H1 (cell line): ENCODE measurements around the gene BATF3. TPM values are rescaled to one million over a fixed set of nuclear protein-coding genes. Genes with fewer than 3 reads are reported as not detected.
A peak's percentile ranks its signal among the peaks of the same experiment; 100 is the strongest.

Experiments used
- ATF2 ChIP-seq: IDR thresholded peaks from 2 replicates; pipeline ENCODE4 v1.6.1; 2012; ENCODE audit warnings: low read length, inconsistent platforms
- CBX8 ChIP-seq: fragments of 300-800, 300-1000 bp; sonication (generic); IDR thresholded peaks from 2 replicates; pipeline ENCODE4 v1.7.1; 2016; ENCODE audit warnings: low read depth, low read length, borderline replicate concordance
- EZH2 ChIP-seq: fragments of 200-600 bp; sonication (generic); IDR thresholded peaks from 2 replicates; pipeline ENCODE4 v1.7.1; 2012; ENCODE audit warnings: low read depth, mild to moderate bottlenecking, moderate library complexity, low read length, inconsistent platforms; ENCODE audit not compliant: severe bottlenecking
- JUN ChIP-seq: IDR thresholded peaks from 2 replicates; pipeline ENCODE4 v1.6.1; 2011; ENCODE audit warnings: low read depth, mild to moderate bottlenecking, improper control_type of control experiment, low read length
- NRF1 ChIP-seq: IDR thresholded peaks from 2 replicates; pipeline ENCODE4 v1.6.1; 2011; ENCODE audit warnings: mild to moderate bottlenecking, low read depth, low read length, improper control_type of control experiment
- PHF8 ChIP-seq: fragments of 200-600 bp; sonication (generic); conservative IDR thresholded peaks from 2 replicates; pipeline ENCODE4 v1.7.1; 2012; ENCODE audit warnings: low read depth, mild to moderate bottlenecking, inconsistent platforms, low read length, moderate library complexity
- RBBP5 ChIP-seq: IDR thresholded peaks from 2 replicates; pipeline ENCODE4 v1.7.1; 2012; ENCODE audit warnings: low read depth, mild to moderate bottlenecking, inconsistent platforms, low read length, moderate library complexity, borderline replicate concordance
- RNF2 ChIP-seq: fragments of 200-900, 300-1000 bp; sonication (generic); IDR thresholded peaks from 2 replicates; pipeline ENCODE4 v1.7.1; 2016; ENCODE audit warnings: borderline replicate concordance, low read depth, mild to moderate bottlenecking, antibody characterized with exemption, low read length; ENCODE audit not compliant: poor library complexity, severe bottlenecking; ENCODE audit errors: missing control alignments
- ZNF274 ChIP-seq: IDR thresholded peaks from 2 replicates; pipeline ENCODE4 v1.7.0; 2012; ENCODE audit warnings: low read length, borderline replicate concordance; ENCODE audit errors: extremely low read depth
- polyA plus RNA-seq, 7 experiments: library from polyadenylated mRNA; depleted of rRNA in 3 of 7; stranded (reverse) in 5 of 7; unstranded in 2 of 7; fragments of >200 nt in 5 of 7; fragments of 200-250 nt in 2 of 7; gene quantifications; 1 replicate in 5 of 7; 2 replicates in 1 of 7; 4 replicates in 1 of 7; pipeline versions ENCODE4 v1.2.1 to v1.2.3, GENCODE V29; 2011 to 2013; ENCODE audit warnings: missing spikeins in 2 of 7, mixed read lengths in 2 of 7
- total RNA-seq: library from RNA; stranded (reverse); fragmentation: NEBNext Ultra II Directional; extraction: Animal tissue kit (Norgen Biotek cat#: 25700); gene quantifications from 2 replicates; pipeline ENCODE4 v1.2.1, GENCODE V29; 2021

Gene BATF3
- total and polyA plus RNA-seq, 2 of the 8 experiments (the other 6 are each of a cell fraction or from before 2014, with no cell fraction given) = 6.3 TPM

GRCh38 chr1:212700223-212700891 lies 717 bp upstream of the BATF3 start (continued):
- no peak for TF ChIP-seq ATF2
- no peak for TF ChIP-seq NRF1
- TF ChIP-seq PHF8 = no peak
- TF ChIP-seq ZNF274 = no peak
- TF ChIP-seq RBBP5 = 0 out of 2 replicates have a peak, but pooled peaks have one; percentile 2
- TF ChIP-seq RNF2 = peak; percentile 40
- TF ChIP-seq EZH2 = peak; percentile 82
- TF ChIP-seq JUN = no peak
- no peak for TF ChIP-seq CBX8
